Ramos (cell line): ENCODE results near the gene UACA.

Source experiments
- in situ Hi-C: fragments of 300-500 bp; cut with MboI; formaldehyde crosslinking; loops from one replicate; pipeline ENCODE4 v1.14.3; 2022; ENCODE audit warnings: low sequenced_read_pairs; ENCODE audit not compliant: unreplicated experiment

The UACA gene

DNA sequence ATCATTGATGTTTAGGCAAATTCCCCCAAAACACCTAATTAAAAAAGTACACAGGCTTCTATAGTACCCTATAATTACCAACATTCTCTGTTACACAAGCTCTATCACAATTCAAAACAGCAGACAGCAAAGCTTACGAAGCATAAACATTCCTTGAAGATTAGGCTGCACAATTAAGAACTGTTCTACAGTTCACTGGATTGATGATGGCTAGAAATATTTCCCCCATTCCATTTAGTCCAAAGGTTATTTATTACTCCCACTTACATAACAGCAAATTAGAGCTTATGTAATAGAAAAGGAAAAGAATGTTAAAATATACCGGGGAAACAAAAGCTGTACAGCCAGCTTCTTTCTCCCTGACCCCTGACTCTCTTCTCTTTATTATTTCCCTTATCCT is 49.3 kb downstream of the UACA start:
- in situ Hi-C loops, result loop anchor here (25.0 kb wide), 1 partner anchor 1227 kb away; no protein-coding TSS in a partner anchor

DNA sequence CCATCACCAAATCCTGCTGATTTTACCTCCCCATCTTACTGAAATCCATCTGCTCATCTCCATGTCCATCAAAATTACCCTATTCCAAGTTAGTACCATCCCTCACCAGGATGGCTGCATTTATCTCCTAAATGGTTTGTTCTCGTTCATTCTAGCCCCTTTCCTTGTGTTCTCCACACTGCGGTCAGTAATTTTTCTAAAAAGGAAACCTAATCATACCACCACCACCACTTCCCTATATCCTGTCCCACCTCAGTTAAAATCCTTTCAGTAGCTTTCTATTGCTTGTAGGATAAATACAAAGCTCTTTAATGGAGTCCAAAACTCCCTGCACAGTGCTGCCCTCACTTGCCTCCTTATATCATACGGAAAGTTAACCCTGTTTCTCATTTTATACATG is 51.1 kb downstream of the UACA start:
- in situ Hi-C loops, result loop anchor here (25.0 kb wide), 1 partner anchor 1225 kb away; no protein-coding TSS in a partner anchor

- in situ Hi-C loops, result loop anchor here (25.0 kb wide), 1 partner anchor 1223 kb away; no protein-coding TSS in a partner anchor
These were observed 52.6 kb downstream of the UACA start for GRCh38 chr15:70710714-70711113.

- in situ Hi-C loops, result loop anchor here (25.0 kb wide), 1 partner anchor 1222 kb away; no protein-coding TSS in a partner anchor
These were observed 54.5 kb downstream of the UACA start for GRCh38 chr15:70708839-70709238.

DNA sequence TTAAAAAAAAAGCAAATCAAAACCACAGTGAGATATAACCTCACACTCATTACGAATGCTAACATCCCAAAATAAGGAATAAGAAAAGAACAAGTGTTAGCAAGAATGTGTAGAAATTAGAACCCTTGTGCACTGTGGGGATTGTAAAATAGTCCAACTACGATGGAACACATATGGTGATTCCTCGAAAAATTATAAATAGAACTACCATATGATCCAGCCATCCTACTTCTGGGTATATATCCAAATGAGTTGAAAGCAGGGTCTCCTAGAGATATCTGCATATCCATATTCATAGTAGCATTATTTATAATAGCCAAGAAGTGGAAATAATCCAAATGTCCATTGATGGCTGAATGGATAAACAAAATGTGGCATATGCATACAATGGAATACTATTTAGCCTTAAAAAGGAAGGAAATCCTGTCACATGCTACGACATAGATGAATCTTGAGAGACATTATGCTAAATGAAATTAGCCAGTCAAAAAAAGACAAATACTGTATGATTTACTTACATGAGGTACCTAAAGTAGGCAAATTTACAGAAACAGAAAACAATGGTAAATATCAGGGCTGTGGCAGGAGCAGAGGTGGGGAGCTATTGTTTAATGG is 55.6 kb downstream of the UACA start:
- in situ Hi-C loops, result loop anchor here (25.0 kb wide), 1 partner anchor 1220 kb away; no protein-coding TSS in a partner anchor

- in situ Hi-C loops, result loop anchor here (25.0 kb wide), 1 partner anchor 1217 kb away; no protein-coding TSS in a partner anchor
These were observed 58.6 kb downstream of the UACA start for GRCh38 chr15:70704731-70705130.

GRCh38 chr15:70704166-70704565 is 59.2 kb downstream of the UACA start:
- in situ Hi-C loops, result loop anchor here (25.0 kb wide), 1 partner anchor 1217 kb away; no protein-coding TSS in a partner anchor

DNA sequence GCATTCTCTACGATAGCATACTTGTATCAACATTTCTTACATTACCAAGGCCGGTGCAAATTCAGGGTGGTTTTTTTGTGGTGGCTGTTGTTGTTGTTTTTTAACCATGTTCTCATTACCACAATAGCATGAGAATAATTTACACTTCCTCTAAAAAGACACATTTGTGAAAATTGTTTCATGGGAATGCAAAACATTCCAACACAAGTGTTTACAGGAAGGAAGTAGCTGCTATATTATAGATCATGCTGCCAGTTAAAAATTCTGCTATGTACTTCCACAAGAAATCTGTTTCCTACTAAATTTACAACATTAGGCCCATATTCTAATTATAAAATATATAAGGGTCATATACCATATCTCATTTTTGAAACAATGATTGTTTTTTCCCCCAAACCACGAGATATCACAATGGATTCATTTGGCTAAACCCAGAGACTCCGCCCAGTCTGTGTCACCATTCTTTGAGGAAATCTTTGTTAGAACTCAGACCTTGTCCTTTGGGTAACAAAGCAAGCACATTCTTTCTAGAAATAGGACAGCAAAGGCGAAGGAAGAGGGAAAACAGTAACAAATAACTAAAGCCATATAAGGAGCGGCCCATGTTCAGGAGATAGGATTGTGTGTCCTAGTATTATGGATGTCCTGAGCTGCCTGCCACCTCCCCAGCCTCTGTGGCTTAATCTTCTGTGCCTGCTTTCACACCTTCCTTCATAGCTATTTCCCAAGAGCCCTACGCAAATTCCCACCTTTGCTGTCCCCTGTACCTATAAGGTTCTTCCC is 60.1 kb downstream of the UACA start:
- in situ Hi-C loops, result loop anchor here (25.0 kb wide), 1 partner anchor 1216 kb away; no protein-coding TSS in a partner anchor

GRCh38 chr15:70702584-70702983 is 60.8 kb downstream of the UACA start:
- in situ Hi-C loops, result loop anchor here (25.0 kb wide), 1 partner anchor 1215 kb away; no protein-coding TSS in a partner anchor

DNA sequence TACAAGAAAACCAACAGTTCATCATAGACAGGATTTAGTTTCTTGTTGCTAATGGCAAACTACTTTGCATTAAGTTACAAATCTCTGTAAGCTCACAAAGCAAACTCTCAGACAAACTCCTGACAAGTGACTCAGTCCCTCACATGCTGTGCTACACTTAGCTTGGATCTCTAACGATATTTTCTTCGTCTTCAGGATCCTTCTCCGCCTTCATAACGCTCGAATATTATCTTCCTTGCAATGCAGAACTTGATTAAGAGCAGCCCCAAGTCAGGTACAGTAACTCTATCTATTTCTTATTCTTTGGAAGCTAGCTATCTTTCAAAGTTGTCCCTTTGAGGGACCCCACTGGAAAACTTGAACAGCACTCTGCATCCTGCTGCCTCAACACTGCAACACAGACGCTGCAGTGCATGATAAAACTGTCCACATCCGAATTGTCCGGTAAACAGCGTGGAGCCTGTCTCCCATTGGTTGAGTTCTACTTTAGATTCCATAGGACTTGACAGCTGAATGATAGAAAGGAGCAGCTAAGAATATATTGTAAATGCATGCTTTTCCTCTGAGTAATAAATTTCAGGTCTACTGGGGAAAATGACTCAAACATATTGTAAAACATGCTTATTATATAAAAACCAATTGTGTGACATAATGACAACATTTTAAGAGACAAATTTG is 61.3 kb downstream of the UACA start:
- in situ Hi-C loops, result loop anchor here (25.0 kb wide), 1 partner anchor 1215 kb away; no protein-coding TSS in a partner anchor

DNA sequence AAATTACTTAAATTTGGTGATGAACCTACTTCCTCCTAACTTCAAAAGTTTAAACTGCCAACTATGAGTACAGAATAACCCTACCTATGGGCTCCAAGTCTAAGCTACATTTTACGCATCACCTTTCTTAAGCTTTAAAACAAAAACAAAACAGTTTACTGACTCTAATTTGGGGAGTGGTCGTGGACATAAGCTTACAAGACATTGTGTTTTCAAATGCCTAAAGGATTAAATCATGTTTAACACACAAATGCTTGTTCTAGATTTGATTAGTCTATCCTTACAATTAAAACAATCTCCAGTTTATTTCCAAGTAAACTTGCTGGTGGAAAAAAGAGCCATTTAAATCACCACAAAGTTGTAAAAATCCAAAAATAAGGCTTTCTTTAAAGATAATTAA is 62.2 kb downstream of the UACA start:
- in situ Hi-C loops, result loop anchor here (25.0 kb wide), 1 partner anchor 1214 kb away; no protein-coding TSS in a partner anchor

- in situ Hi-C loops, result loop anchor here (25.0 kb wide), 1 partner anchor 1213 kb away; no protein-coding TSS in a partner anchor
These were observed 63.5 kb downstream of the UACA start for GRCh38 chr15:70699890-70700289.

GRCh38 chr15:70698836-70699390 is 64.4 kb downstream of the UACA start:
- in situ Hi-C loops, result no loop called here

- in situ Hi-C loops, result no loop called here
These were observed 64.9 kb downstream of the UACA start for GRCh38 chr15:70698426-70698825.

DNA sequence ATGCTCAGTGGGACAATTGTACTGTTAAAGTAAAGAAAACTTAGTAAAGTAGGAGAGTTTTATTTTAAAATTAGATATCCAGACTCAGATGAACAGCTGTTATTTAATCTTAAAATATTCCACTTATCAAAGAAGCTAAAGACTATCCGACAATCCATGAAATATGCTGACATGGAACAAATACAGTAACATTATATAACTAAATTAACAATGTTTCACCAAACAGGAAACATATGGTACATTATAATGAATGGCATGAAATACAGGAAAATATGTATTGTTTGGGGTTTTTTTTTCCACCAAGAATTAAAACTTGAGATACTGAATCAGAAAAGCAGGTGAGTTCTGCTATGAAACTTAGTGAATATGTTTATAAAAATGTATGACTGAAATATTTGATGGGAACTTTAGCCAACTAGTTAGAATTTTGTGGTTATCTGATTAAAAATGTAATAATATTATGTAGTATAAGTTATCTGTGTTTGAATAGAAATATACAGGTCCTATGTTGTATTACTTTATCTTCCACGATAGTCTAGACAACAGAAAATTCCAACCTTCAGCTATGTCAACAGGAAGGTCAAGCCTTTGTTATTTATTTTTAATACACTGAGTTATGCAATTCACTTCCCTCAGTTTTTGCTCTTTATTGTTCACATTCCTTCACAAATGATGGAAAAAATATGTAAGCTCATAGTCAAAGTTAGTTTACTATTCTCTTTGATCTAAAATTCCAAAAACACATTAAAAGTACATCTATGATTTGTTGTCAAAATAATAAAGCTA is 72.7 kb downstream of the UACA start:
- in situ Hi-C loops, result no loop called here

DNA sequence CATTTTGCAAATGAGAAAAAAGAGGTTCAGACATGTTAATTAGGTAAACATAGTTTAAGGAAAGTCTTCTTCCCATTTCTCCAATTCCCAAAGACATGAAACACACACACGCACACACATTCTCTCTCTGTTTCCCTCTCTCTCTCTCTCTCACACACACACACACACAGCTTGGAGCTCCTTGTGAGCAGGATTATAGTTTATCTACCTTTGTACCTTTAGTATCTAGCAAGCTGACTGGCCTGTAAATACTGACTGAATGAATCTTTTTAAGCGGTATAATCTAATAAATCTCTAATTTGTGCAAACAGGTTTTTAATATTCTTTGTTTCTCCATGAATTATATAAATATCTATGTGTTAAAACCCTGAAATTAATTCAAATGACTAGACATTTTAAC is 73.3 kb downstream of the UACA start:
- in situ Hi-C loops, result no loop called here

DNA sequence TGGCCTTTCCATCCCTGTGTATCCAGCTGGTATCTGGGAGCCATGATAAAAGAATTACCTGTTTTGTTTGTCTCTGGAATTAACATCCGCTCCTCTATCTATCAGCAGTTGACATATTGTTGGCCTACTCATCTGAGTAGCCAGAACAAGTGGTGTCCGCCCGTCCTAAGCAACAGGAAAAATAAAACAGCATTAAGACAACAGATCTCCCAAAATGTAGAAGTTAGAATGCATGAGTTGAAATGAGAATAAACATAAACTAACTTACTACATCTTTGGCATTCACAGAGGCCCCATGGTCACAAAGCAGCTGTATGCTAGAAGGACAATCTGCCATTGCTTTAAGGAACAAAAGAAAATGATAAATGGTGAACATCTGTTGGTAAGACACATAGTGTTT is 75.9 kb downstream of the UACA start:
- in situ Hi-C loops, result no loop called here

DNA sequence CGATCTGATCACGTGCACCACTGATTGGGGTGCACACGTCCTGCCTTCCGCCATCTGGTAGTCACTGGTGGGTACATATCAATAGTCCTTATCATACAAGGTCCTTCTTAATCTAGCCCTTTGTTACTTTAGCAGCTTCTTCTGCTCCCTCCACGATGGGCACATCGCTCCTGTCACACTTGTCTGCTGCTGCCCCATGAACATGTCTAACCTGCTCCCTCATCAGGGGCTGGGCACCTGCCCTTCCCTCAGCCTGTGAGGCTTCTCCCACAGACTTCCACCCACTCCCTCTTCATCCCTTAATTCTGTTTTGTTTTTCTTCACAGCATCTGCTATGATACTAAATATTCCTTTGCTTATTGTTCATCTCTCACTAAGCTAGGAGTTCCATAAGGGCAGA is 82.5 kb downstream of the UACA start:
- in situ Hi-C loops, result no loop called here

DNA sequence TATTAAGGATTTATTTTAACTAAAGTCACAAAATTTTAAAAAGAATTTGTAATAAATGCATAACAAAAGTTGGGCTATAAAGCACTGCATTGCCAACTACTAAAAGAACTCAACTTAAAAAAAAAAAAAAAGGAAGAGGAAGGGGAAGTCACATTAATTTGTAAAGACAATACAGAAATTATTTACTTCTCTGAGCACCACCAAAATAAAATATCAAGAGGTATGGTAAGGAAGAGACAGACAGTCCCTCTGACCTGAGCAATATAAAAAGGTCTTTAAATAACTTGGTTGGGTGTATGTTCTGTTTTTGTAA is 83.5 kb downstream of the UACA start:
- in situ Hi-C loops, result no loop called here

GRCh38 chr15:70672081-70672480 is 91.3 kb downstream of the UACA start:
- in situ Hi-C loops, result no loop called here
